ENCODE results near the gene MGAT1.

- TF ChIP-seq, protein P1, sequence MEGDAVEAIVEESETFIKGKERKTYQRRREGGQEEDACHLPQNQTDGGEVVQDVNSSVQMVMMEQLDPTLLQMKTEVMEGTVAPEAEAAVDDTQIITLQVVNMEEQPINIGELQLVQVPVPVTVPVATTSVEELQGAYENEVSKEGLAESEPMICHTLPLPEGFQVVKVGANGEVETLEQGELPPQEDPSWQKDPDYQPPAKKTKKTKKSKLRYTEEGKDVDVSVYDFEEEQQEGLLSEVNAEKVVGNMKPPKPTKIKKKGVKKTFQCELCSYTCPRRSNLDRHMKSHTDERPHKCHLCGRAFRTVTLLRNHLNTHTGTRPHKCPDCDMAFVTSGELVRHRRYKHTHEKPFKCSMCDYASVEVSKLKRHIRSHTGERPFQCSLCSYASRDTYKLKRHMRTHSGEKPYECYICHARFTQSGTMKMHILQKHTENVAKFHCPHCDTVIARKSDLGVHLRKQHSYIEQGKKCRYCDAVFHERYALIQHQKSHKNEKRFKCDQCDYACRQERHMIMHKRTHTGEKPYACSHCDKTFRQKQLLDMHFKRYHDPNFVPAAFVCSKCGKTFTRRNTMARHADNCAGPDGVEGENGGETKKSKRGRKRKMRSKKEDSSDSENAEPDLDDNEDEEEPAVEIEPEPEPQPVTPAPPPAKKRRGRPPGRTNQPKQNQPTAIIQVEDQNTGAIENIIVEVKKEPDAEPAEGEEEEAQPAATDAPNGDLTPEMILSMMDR (IDR thresholded peaks at IDR 0.05 in 4 of 5, conservative IDR thresholded peaks at IDR 0.05 in 1 of 5): no peak
- TF ChIP-seq POLR2A (IDR thresholded peaks at IDR 0.05): no peak
Observed at GRCh38 chr5:180848265-180848664, 45.7 kb upstream of the MGAT1 start.
